T follicular helper cell (primary cell): ENCODE measurements around the gene AKR1B1.

Source experiments
- DNase-seq: peaks from one replicate; pipeline ENCODE4 v3.0.0-alpha.2; 2020; ENCODE audit warnings: low read depth

AKR1B1 gene

GRCh38 chr7:134419085-134419484, 39.8 kb downstream of the AKR1B1 start:
- no peak for DNase-seq

- DNase-seq = no peak
Measured at GRCh38 chr7:134415700-134416099, 43.2 kb downstream of the AKR1B1 start.

- no peak for DNase-seq
Measured at GRCh38 chr7:134414109-134414508, 44.8 kb downstream of the AKR1B1 start.

GRCh38 chr7:134407311-134407710, 51.6 kb downstream of the AKR1B1 start:
- no peak for DNase-seq

- no peak for DNase-seq
Measured at GRCh38 chr7:134406431-134406830, 52.5 kb downstream of the AKR1B1 start.

- DNase-seq = no peak
Measured at GRCh38 chr7:134405299-134405698, 53.6 kb downstream of the AKR1B1 start.

GRCh38 chr7:134403062-134403461, 55.8 kb downstream of the AKR1B1 start:
- no peak for DNase-seq

- no peak for DNase-seq
Measured at GRCh38 chr7:134400859-134401258, 58.0 kb downstream of the AKR1B1 start.

GRCh38 chr7:134396031-134396430, 62.9 kb downstream of the AKR1B1 start:
- no peak for DNase-seq

GRCh38 chr7:134395604-134396003, 63.3 kb downstream of the AKR1B1 start:
- no peak for DNase-seq

GRCh38 chr7:134394056-134394455, 64.8 kb downstream of the AKR1B1 start:
- no peak for DNase-seq
